Adrenal gland (tissue), 12 donors: ENCODE data around the gene PAX7. TPM values are rescaled to one million over a fixed set of nuclear protein-coding genes. Genes with fewer than 3 reads are reported as not detected.

Source experiments
- DNase-seq, 7 donors: peaks; one replicate each; pipeline ENCODE4 v3.0.0-alpha.2; 2019 to 2020
- H3K27ac ChIP-seq, 5 donors: fragments of 200-600 bp; sonication (generic) in 4 of 5; 1 replicate in 3 of 5; 2 replicates in 2 of 5; pipeline versions ENCODE4 v1.5.1 to v1.8.0; 2016 to 2020; ENCODE audit warnings: mild to moderate bottlenecking in 1 of 5
- H3K27me3 ChIP-seq: fragments of 200-600 bp; 2 replicates; pipeline ENCODE4 v1.8.0; 2021
- H3K36me3 ChIP-seq, 2 donors: fragments of 200-600 bp; replicated peaks in 1 of 2; 1 replicate in 1 of 2; 2 replicates in 1 of 2; pipeline versions ENCODE4 v1.5.1 to v1.8.0; 2018 to 2022
- H3K4me1 ChIP-seq, 2 donors: fragments of 200-600 bp; replicated peaks in 1 of 2; 1 replicate in 1 of 2; 2 replicates in 1 of 2; pipeline versions ENCODE4 v1.5.1 to v1.8.0; 2018 to 2021
- H3K4me3 ChIP-seq, 4 donors: fragments of 200-600 bp; sonication (generic) in 3 of 4; one replicate each; pipeline ENCODE4 v1.5.1; 2016 to 2018
- H3K9me3 ChIP-seq, 3 donors: fragments of 200-600 bp; sonication (generic) in 1 of 3; replicated peaks in 1 of 3; 1 replicate in 2 of 3; 2 replicates in 1 of 3; pipeline versions ENCODE4 v1.5.1 to v1.8.0; 2016 to 2021
- POLR2A ChIP-seq, 2 donors: fragments of 450-650 bp; IDR thresholded peaks; one replicate each; pipeline ENCODE4 v1.6.1; 2017; ENCODE audit warnings: antibody characterized with exemption in 2 of 2, mild to moderate bottlenecking in 2 of 2, moderate library complexity in 1 of 2
- WGBS, 4 donors: extraction: QIAGEN DNeasy Blood & Tissue Kit in 2 of 4; methylation state at CpG; one replicate each; pipeline versions ENCODE4 v1.1.5 to v1.1.7; 2013 to 2017; 5-methylcytosine and 5-hydroxymethylcytosine counted together
- intact Hi-C, 2 donors: fragments of 100-400 bp; cut with DNase I; formaldehyde crosslinking; loops; one replicate each; pipeline versions ENCODE4 v1.14.1 to v1.15.0; 2022 to 2023
- polyA plus RNA-seq, 3 donors: library from polyadenylated mRNA; stranded (reverse); fragments of 200-250 nt in 2 of 3; fragments of 350-450 nt in 1 of 3; fragmentation: Illumina TruSeq in 1 of 3; extraction: RNeasy Lipid Tissue Mini Kit (QIAGEN cat#74804) in 1 of 3; gene quantifications; one replicate each; pipeline ENCODE4 v1.2.3, GENCODE V29; 2013 to 2014
- total RNA-seq, 9 donors: library from RNA; depleted of rRNA in 4 of 9; stranded (reverse); fragments of >200 nt in 4 of 9; fragments of 120-200 nt in 1 of 9; fragmentation: NEBNext Ultra II Directional in 1 of 9; extraction: Animal tissue kit (Norgen Biotek cat#: 25700) in 1 of 9; gene quantifications; one replicate each; pipeline versions ENCODE4 v1.1.0 to v1.2.4, GENCODE V29; 2013 to 2023
- TF ChIP-seq, protein P1 (sequence below), 6 experiments: fragments of 450-650 bp in 4 of 6; fragments of 200-600 bp in 2 of 6; sonication (generic) in 1 of 6; IDR thresholded peaks; 1 replicate in 5 of 6; 2 replicates in 1 of 6; pipeline versions ENCODE4 v1.5.1 to v1.8.0; 2016 to 2021; ENCODE audit warnings: antibody characterized with exemption in 6 of 6, mild to moderate bottlenecking in 2 of 6, moderate library complexity in 1 of 6
- donor health status: healthy with polysubstance abuse.
- donor health status: Bipolar disorder and iron deficiency.
- donor health status: DM: yes; HTN: yes; CAD: no.
- donor health status: DM: no; HTN: no; CAD: no.
- donor health status: DM: no; HTN: no; CAD: no.
- donor health status: DM: yes; HTN: yes; CAD: no.

PAX7 gene
- total and polyA plus RNA-seq, 12 donors = not detected

DNA sequence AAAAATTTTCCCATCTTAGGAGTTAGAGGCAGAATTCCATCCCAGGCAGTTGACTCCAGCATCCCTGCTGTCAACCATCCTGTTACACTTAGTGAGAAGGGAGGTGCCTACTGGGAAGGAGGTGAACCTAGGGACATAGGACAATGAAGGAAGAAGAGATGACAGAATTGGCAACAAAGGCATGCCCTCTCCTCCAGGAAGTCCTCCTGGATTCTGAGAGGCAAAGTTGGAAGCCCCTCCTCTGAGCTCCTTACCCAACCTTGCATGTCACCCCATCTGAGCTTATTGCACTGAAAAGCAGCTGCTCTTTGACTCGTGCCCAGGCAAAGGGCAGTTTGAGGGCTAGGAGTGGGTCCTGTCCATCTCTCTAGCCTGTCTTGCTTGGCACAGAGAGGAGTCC lies 66.9 kb downstream of the PAX7 start:
- Histone ChIP-seq H3K36me3 (no peaks in the 10 kb centered on the region), H3K9me3 (no peaks in the 10 kb centered on the region), H3K4me3 (no peak overlapping the region), H3K27me3 (peaks cover 11% of the 10 kb centered on the region), H3K27ac (no peak overlapping the region), H3K4me1 (no peaks in the 10 kb centered on the region)
- no peak for DNase-seq
- TF ChIP-seq POLR2A (IDR thresholded peaks at IDR 0.05) = no peak
- TF ChIP-seq, protein P1, sequence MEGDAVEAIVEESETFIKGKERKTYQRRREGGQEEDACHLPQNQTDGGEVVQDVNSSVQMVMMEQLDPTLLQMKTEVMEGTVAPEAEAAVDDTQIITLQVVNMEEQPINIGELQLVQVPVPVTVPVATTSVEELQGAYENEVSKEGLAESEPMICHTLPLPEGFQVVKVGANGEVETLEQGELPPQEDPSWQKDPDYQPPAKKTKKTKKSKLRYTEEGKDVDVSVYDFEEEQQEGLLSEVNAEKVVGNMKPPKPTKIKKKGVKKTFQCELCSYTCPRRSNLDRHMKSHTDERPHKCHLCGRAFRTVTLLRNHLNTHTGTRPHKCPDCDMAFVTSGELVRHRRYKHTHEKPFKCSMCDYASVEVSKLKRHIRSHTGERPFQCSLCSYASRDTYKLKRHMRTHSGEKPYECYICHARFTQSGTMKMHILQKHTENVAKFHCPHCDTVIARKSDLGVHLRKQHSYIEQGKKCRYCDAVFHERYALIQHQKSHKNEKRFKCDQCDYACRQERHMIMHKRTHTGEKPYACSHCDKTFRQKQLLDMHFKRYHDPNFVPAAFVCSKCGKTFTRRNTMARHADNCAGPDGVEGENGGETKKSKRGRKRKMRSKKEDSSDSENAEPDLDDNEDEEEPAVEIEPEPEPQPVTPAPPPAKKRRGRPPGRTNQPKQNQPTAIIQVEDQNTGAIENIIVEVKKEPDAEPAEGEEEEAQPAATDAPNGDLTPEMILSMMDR (IDR thresholded peaks at IDR 0.05) = no peak
- 44 to 67% (median 50%) methylated on average over 1 of the region's 1 CpG for WGBS, 4 donors
- intact Hi-C loops = no loop called here

DNA sequence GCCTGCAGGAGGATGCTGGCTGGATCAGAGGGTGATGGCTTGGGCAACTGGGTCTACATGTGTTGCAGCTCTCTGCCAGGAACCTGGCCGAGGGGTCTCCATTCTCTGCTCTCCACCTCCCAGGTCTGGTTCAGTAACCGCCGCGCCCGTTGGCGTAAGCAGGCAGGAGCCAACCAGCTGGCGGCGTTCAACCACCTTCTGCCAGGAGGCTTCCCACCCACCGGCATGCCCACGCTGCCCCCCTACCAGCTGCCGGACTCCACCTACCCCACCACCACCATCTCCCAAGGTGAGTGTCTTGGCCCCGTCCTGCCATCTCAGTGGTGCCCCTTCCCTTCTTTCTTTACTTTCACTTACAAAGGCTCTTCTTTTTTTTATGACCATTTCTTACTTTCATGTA lies 69.9 kb downstream of the PAX7 start:
- TF ChIP-seq, protein P1 (IDR thresholded peaks at IDR 0.05) = no peak
- no peak for TF ChIP-seq POLR2A (IDR thresholded peaks at IDR 0.05)
- intact Hi-C loops = loop anchor here in 1 of 2 donors (10.0 kb wide), 1 partner anchor 174 kb away; no protein-coding TSS in a partner anchor
- Histone ChIP-seq H3K27ac (no peak overlapping the region), H3K36me3 (no peaks in the 10 kb centered on the region), H3K4me1 (no peaks in the 10 kb centered on the region), H3K4me3 (no peak overlapping the region), H3K27me3 (peaks cover 15% of the 10 kb centered on the region), H3K9me3 (no peaks in the 10 kb centered on the region)
- 87 to 93% (median 91%) methylated on average over 10 to 12 of the region's 12 CpGs for WGBS, 4 donors
- DNase-seq = no peak

DNA sequence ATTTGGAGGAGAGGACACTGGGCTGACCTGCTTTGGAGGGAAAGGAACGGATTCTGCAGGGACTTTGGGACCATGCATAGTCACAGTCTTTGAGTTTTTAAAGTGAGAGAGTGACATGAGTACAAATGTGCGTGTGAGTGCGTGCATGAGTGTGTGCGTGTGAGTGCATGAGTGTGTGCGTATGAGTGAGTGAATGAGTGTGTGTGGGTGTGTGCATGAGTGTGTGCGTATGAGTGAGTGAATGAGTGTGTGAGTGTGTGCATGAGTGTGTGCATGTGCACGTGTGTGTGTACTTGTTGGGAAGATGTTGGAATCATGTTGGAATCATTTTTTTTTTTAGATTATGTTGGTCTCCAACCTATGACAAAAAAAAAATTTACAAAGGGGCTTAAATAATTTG lies 70.5 kb downstream of the PAX7 start:
- Histone ChIP-seq H3K27me3 (peaks cover 15% of the 10 kb centered on the region), H3K36me3 (no peaks in the 10 kb centered on the region), H3K4me3 (no peak overlapping the region), H3K9me3 (no peaks in the 10 kb centered on the region), H3K27ac (no peak overlapping the region), H3K4me1 (no peaks in the 10 kb centered on the region)
- no peak for DNase-seq
- TF ChIP-seq POLR2A (IDR thresholded peaks at IDR 0.05) = no peak
- TF ChIP-seq, protein P1 (IDR thresholded peaks at IDR 0.05) = no peak
- intact Hi-C loops = loop anchor here in 1 of 2 donors (10.0 kb wide), 1 partner anchor 174 kb away; no protein-coding TSS in a partner anchor
- 79 to 86% (median 85%) methylated on average over 7 of the region's 7 CpGs for WGBS, 4 donors

DNA sequence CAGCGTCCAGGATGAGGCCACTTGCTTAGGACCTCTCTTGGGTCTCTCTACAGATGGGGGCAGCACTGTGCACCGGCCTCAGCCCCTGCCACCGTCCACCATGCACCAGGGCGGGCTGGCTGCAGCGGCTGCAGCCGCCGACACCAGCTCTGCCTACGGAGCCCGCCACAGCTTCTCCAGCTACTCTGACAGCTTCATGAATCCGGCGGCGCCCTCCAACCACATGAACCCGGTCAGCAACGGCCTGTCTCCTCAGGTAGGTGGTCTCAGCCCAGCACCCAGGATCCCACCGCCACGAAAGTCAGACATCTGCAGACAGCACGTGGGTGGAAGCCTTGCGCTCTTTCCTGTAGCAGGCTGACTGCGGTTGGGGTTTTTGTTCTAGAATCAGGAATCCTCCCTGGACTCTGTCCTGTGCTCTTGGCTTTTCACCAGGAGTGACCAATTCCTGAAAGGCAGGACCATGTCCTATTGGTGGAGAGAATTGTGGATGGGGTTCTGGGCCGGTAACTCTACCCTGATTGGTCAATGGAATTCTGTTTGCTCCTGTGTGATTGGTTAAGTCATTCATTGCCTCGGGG lies 72.5 kb downstream of the PAX7 start:
- Histone ChIP-seq H3K27ac (no peak overlapping the region), H3K4me1 (no peaks in the 10 kb centered on the region), H3K9me3 (no peaks in the 10 kb centered on the region), H3K4me3 (no peak overlapping the region), H3K36me3 (no peaks in the 10 kb centered on the region), H3K27me3 (peaks cover 16% of the 10 kb centered on the region)
- DNase-seq = no peak
- intact Hi-C loops = loop anchor here in 1 of 2 donors (10.0 kb wide), 1 partner anchor 172 kb away; no protein-coding TSS in a partner anchor
- 41 to 62% (median 50%) methylated on average over 12 to 21 of the region's 21 CpGs for WGBS, 4 donors
- TF ChIP-seq, protein P1 (IDR thresholded peaks at IDR 0.05) = no peak
- no peak for TF ChIP-seq POLR2A (IDR thresholded peaks at IDR 0.05)
